Transverse colon (tissue), 3 donors: ENCODE measurements around the gene TMEM171.

Source experiments
- CTCF ChIP-seq, 5 experiments: fragments of 200-600 bp in 3 of 5; fragments of 450-650 bp in 2 of 5; sonication (generic) in 3 of 5; IDR thresholded peaks; 1 replicate in 2 of 5; 2 replicates in 3 of 5; pipeline ENCODE4 v1.5.1; 2016 to 2017; ENCODE audit warnings: antibody characterized with exemption in 5 of 5, inconsistent platforms in 3 of 5, mild to moderate bottlenecking in 2 of 5, moderate library complexity in 1 of 5
- EP300 ChIP-seq: sonication (generic); formaldehyde crosslinking; IDR thresholded peaks from one replicate; pipeline ENCODE4 v1.6.1; 2017; ENCODE audit warnings: antibody characterized with exemption, low read depth
- POLR2A ChIP-seq: fragments of 450-650 bp; IDR thresholded peaks from one replicate; pipeline ENCODE4 v1.6.1; 2016; ENCODE audit warnings: antibody characterized with exemption, mild to moderate bottlenecking, moderate library complexity

GRCh38 chr5:73178265-73178664 lies 57.9 kb downstream of the TMEM171 start:
- TF ChIP-seq POLR2A (no peak), CTCF (IDR thresholded peaks at IDR 0.05) (no peak), EP300 (no peak)
